ENCODE results near the gene WDR35. TPM values are rescaled to one million over a fixed set of nuclear protein-coding genes. Genes with fewer than 3 reads are reported as not detected.

The WDR35 gene
- total RNA-seq, 1 donor from 2014 or later, result 6.4 TPM

DNA sequence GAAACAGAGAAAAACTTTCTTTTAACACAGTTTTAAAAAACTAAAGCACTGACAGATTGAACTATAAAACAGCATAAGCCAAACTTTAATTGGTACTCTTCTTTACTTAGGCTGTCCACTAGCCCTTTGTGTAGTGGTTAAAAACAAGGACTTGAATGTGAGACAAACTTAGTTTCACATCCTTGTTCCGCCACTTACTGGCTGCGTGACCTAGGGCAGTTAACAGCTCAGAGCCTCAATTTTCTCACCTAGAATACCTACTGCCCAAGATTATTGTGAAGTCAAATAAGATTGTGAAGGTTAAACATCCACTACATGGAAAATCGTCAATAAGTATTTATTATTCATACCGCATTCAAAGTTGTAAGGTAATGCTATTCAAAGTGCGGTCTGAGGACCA lies 2.0 kb downstream of the WDR35 start:
- Mint-ChIP-seq H3K27me3 (ENCODE audit: unreplicated experiment) (no peaks in the 10 kb centered on the region), H3K4me1 (ENCODE audit: low read depth, unreplicated experiment) (peaks cover 6% of the 10 kb centered on the region), H3K36me3 (ENCODE audit: unreplicated experiment) (no peaks in the 10 kb centered on the region), H3K4me3 (ENCODE audit: unreplicated experiment) (no peak overlapping the region), H3K9me3 (ENCODE audit: unreplicated experiment) (no peaks in the 10 kb centered on the region), H3K27ac (ENCODE audit: unreplicated experiment) (no peak overlapping the region)
- DNase-seq, result no peak
- TF ChIP-seq, protein P1, sequence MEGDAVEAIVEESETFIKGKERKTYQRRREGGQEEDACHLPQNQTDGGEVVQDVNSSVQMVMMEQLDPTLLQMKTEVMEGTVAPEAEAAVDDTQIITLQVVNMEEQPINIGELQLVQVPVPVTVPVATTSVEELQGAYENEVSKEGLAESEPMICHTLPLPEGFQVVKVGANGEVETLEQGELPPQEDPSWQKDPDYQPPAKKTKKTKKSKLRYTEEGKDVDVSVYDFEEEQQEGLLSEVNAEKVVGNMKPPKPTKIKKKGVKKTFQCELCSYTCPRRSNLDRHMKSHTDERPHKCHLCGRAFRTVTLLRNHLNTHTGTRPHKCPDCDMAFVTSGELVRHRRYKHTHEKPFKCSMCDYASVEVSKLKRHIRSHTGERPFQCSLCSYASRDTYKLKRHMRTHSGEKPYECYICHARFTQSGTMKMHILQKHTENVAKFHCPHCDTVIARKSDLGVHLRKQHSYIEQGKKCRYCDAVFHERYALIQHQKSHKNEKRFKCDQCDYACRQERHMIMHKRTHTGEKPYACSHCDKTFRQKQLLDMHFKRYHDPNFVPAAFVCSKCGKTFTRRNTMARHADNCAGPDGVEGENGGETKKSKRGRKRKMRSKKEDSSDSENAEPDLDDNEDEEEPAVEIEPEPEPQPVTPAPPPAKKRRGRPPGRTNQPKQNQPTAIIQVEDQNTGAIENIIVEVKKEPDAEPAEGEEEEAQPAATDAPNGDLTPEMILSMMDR (IDR thresholded peaks at IDR 0.05; ENCODE audit: partially characterized antibody, unreplicated experiment), result no peak

DNA sequence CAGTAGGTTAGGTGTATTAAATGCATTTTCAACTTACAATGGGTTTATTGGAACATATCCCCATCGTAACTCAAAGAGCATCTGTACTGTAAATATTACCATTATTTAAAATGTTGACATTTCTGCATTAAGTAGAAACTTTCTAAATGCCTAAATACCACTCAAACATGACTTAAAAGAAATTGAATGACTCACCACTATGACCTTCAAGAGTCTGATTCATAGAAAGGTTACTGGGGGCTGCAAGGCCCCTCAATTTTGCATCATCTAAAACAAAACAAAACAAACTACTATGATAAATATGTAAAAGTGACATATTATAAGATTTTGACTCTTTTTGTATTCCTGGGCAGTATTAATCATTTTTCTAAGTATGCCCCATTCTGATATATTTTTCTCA lies 7.6 kb downstream of the WDR35 start:
- DNase-seq, result no peak
- no peaks in the 10 kb centered on the region for H3K36me3 Mint-ChIP-seq (ENCODE audit: unreplicated experiment)
- H3K4me1 Mint-ChIP-seq (ENCODE audit: low read depth, unreplicated experiment), result peaks cover 2% of the 10 kb centered on the region
- H3K27ac Mint-ChIP-seq (ENCODE audit: unreplicated experiment), result no peak overlapping the region
- H3K4me3 Mint-ChIP-seq (ENCODE audit: unreplicated experiment), result no peak overlapping the region
- TF ChIP-seq, protein P1 (IDR thresholded peaks at IDR 0.05; ENCODE audit: partially characterized antibody, unreplicated experiment), result no peak
- H3K9me3 Mint-ChIP-seq (ENCODE audit: unreplicated experiment), result no peaks in the 10 kb centered on the region
- no peaks in the 10 kb centered on the region for H3K27me3 Mint-ChIP-seq (ENCODE audit: unreplicated experiment)

DNA sequence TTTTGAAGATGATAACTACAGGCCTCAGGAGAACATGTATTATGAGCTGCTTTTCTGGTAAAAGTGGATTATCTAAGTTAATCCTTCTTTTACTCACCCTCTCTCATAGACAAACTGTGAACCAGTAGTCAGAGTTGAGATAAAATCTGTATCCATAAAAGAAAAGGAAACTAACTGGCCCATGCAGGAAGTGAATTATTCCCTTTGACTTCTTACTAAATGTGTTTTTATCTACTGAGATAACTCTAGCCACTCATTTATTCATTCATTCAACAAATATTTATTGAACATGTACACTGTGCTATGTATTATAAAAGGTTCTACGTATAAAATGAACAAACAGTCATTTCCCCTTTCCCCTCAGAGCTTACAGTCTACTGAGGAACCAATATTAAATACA lies 10.0 kb downstream of the WDR35 start:
- TF ChIP-seq, protein P1 (IDR thresholded peaks at IDR 0.05; ENCODE audit: partially characterized antibody, unreplicated experiment), result no peak

DNA sequence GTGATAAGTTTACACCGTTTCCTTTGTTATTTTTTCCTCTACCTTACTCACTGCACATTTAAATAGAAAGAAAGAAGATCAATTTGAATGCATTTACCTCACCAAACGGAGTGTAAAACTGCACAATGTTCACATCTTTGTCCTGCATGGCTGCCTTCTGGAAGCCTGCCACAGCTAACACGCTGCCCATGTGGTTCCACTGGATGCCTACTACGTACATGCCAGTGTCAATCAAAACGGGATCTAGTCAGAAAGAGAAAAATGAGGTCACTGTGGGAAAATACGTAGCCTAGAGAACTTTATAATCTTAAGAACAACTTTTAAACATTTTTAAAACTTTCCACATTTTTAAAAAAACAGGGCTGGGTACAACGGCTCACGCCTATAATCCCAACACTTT lies 16.4 kb downstream of the WDR35 start:
- TF ChIP-seq, protein P1 (IDR thresholded peaks at IDR 0.05; ENCODE audit: partially characterized antibody, unreplicated experiment), result no peak
- peaks cover under 1% of the 10 kb centered on the region for H3K4me1 Mint-ChIP-seq (ENCODE audit: low read depth, unreplicated experiment)
- no peaks in the 10 kb centered on the region for H3K36me3 Mint-ChIP-seq (ENCODE audit: unreplicated experiment)

More for the DNA sequence above, 10.0 kb downstream of the WDR35 start:
- DNase-seq, result no peak
- Mint-ChIP-seq H3K27ac (ENCODE audit: unreplicated experiment) (no peak overlapping the region), H3K4me1 (ENCODE audit: low read depth, unreplicated experiment) (peaks cover 2% of the 10 kb centered on the region), H3K4me3 (ENCODE audit: unreplicated experiment) (no peak overlapping the region), H3K27me3 (ENCODE audit: unreplicated experiment) (no peaks in the 10 kb centered on the region), H3K9me3 (ENCODE audit: unreplicated experiment) (no peaks in the 10 kb centered on the region), H3K36me3 (ENCODE audit: unreplicated experiment) (no peaks in the 10 kb centered on the region)

DNA sequence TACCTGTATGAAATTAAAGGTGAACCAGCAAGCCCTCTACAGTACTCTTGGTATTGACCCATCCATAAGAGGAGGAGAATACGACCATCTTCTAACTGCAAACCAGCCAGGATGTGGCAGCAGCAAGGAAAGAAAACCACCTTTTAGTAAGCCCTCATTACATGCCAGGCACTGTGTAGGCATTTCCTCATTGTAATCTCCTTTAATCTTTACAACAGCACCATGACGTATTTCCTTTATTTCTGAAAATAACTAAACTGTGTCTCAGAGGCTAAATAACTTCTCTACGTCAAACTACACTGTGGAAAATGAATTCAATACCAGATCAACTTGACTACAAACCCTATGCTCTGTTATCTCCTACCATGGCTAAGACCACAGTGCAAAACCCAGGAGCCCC lies 18.2 kb downstream of the WDR35 start:
- Mint-ChIP-seq H3K9me3 (ENCODE audit: unreplicated experiment) (no peaks in the 10 kb centered on the region), H3K4me3 (ENCODE audit: unreplicated experiment) (no peak overlapping the region), H3K4me1 (ENCODE audit: low read depth, unreplicated experiment) (no peaks in the 10 kb centered on the region), H3K27ac (ENCODE audit: unreplicated experiment) (no peak overlapping the region), H3K27me3 (ENCODE audit: unreplicated experiment) (no peaks in the 10 kb centered on the region), H3K36me3 (ENCODE audit: unreplicated experiment) (no peaks in the 10 kb centered on the region)
- no peak for DNase-seq
- TF ChIP-seq, protein P1 (IDR thresholded peaks at IDR 0.05; ENCODE audit: partially characterized antibody, unreplicated experiment), result no peak

More for the DNA sequence above, 16.4 kb downstream of the WDR35 start:
- no peak for DNase-seq
- Mint-ChIP-seq H3K4me3 (ENCODE audit: unreplicated experiment) (no peak overlapping the region), H3K9me3 (ENCODE audit: unreplicated experiment) (no peaks in the 10 kb centered on the region), H3K27me3 (ENCODE audit: unreplicated experiment) (no peaks in the 10 kb centered on the region), H3K27ac (ENCODE audit: unreplicated experiment) (no peak overlapping the region)
